Amniotic stem cell (primary cell): ENCODE measurements around the gene TGFB2.

ENCODE experiments used
- DNase-seq: peaks from one replicate; lab custom pipeline; 2025; lab: John Stamatoyannopoulos, UW

TGFB2 gene

DNA sequence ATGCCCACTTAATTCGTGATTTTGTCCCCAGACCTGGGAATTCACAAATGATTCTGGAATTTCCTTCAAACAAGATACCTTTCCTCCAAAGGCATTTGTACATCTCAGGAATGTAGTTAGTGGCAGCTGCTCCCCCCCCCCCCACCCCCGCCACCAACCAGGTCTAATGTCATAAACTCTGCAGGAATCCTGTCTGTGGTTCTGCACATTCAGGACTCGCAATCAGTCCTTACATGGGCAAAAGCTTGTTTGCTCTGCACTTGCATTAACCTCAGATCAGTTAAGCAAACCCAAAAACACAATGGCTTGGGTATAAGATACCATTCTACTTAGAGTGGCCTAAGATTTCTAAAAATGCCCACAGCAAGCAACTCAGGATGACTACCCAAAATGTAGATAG lies 143.8 kb downstream of the TGFB2 start:
- DNase-seq = no peak

DNA sequence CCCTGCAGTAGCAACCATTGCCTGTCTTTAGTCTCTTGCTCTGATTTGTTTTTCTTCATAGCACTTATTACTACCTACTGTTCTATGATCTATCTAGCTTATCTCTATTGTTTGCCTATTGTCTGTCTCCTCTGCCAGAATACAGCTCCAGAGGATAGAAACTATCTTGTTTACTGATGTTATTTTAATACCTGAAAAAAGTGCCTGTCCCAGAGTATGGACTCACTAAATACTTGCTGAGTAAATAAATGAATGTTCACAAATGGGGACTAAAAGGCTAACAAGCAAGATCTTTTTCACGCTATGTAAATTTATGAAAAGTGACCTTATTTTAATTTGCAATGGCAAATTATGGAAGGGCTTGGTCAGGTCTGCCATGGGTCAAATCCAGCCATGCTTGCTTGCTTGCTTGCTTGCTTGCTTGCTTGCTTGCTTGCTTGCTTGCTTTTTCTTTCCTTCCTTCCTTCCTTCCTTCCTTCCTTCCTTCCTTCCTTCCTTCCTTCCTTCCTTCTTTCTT lies 145.3 kb downstream of the TGFB2 start:
- DNase-seq = no peak

DNA sequence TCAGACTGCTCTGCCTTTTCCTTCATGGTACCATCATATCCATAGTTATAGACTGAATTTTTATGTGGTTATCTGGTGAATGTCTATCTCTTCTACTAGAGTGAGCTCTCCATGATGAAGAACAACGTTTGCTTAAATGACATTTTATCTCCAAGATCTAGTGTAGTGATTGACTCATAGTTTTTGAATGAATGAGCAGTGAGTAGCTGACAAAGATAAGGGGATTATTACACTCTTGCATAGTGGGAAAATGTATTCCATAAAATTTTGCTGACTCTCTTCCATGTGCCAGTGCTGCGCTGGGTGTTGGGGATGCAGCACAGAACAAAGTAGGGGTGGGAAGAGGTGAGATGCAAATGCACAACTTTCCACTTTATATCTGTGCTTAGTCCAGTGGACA lies 147.7 kb downstream of the TGFB2 start:
- no peak for DNase-seq

DNA sequence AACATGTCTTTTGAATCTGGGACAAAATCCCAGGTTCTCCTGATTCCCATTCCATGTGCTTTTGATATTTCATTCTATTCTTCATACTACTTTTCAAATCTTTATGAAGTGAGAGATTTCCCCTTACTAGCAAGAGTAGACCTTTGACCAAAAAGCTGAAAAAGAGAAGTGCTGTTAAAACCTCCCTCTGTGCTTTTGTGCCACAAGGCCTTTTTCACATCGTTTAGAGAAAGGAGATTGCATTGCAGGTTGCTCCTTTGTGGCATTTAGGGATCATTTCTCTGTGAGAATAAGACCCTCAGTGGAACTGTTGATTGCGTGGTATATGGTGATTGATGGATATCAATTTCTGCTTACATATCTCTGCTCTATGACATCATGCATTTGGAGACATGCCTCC lies 148.8 kb downstream of the TGFB2 start:
- no peak for DNase-seq
